Stimulated activated CD8-positive, alpha-beta memory T cell treated with anti-CD3 and anti-CD28 coated beads, Interleukin-12 subunit alpha, Interleukin-12 subunit beta, amount 100 ng/mL, for 1 hour (primary cell): ENCODE data around the gene RSAD2.
"Not testable (repeated sequence)": the region's sequence is repeated elsewhere in the genome, so short reads cannot be mapped to it uniquely, and the experiment has no call there.

Experiments
- DNase-seq: peaks from one replicate; pipeline ENCODE4 v3.0.0-alpha.2; 2020; ENCODE audit warnings: low read depth

Gene RSAD2

DNA sequence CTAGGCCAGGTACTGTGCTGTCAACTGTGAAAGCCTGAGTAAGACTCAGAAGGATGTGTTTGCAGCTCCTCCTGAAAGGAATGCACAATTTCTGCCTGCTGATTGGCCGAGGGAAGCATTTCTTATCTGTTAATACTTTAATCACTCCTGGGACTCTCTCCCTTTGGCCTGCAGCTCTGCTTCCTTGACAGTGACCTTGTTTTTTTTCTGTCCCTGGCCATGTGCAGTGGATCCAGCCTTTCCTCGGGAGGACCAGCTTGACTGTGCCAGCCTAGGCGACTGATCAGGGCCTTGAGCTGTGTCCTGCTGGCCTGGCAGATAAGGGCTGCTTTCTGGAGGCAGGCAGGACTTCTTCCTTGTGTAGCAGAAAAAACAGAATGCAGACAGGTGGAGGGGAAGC, 49.6 kb downstream of the RSAD2 start:
- no peak for DNase-seq

DNA sequence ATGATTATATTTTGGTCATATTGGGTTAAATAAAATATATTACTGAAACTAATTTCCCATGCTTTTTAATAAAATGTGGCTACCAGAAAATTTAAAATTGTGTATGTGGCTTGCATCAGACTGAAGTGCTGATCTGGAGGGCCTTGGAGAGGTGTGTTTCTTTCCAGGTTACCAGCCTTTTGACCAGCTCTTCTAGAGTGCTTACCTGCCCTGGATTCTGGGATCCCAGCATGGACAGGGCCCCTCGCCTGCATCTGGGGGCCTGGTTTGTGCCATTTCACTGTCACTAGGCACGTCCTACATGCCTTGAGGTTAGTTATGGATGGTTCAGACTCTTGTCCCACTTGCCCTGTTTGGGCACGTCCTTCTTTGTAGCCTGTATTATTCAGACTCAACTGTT, 50.2 kb downstream of the RSAD2 start:
- no peak for DNase-seq

GRCh38 chr2:6928452-6928851, 50.9 kb downstream of the RSAD2 start:
- no peak for DNase-seq

DNA sequence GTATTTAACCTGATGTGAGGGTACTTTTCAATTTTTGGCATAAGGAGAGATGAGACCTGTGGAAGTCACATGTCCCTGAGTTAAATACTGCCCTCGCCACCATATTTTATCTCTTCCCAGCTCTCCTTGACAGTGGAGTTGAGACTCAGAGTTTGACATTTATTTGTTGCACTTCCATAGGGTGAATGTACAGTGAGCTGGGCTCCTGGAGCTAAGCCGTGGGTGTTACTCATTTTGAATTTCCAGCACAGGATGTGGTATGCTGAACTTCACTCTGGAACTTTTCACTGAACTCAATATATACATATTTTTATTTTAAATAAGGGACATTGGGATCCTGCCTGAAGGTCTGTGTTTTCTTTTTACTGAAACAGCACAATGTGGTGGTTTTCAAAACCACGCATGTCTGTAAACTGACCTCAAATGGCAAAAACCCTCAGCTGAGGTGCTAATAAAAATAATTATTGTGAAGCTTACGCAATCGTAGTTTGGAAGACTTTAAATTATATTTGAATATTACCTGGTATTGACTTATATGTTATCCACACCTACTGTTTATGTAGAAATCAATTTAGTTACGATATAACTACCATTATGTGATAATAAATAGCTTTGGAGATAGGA, 51.7 kb downstream of the RSAD2 start:
- no peak for DNase-seq

- DNase-seq = no peak
These were observed 53.5 kb downstream of the RSAD2 start for GRCh38 chr2:6930923-6931647.

- DNase-seq = no peak
These were observed 54.2 kb downstream of the RSAD2 start for GRCh38 chr2:6931753-6932152.

DNA sequence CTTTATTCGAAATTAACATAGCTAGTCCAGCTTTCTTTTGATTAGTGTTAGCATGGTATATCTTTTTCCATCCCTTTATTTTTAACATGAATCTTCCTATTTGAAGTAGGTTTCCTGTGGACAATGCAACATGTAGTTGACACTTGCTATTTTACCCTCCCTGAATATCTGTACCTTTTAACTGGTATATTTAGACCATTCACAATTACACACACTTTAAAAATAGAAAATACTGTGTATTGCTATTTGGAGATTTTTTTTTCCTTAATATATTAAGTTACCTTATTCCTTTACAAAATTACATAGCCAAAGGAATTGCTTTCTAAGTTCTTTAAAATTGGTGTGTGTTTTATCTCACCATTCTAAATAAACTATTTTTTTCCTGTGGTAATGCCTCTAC, 54.6 kb downstream of the RSAD2 start:
- DNase-seq = no peak

DNA sequence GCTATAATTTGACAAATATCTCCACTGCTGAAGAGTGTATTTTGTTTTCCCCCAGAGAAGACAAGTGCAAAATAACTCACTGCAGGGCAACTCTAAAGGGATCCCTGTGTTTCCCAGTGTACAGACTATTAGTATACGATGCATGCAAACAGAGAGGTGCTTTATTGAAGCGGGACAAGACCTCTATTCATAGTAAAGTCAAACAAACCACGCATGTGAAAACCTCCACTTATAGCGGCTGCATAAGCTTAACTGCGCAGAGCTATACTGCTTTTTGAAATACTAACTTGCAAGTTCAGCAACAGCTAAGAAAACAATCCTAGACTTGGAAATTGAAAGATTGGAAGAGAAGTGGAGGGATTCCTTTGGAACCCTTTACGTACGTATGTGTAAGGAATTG, 55.3 kb downstream of the RSAD2 start:
- DNase-seq = no peak

DNA sequence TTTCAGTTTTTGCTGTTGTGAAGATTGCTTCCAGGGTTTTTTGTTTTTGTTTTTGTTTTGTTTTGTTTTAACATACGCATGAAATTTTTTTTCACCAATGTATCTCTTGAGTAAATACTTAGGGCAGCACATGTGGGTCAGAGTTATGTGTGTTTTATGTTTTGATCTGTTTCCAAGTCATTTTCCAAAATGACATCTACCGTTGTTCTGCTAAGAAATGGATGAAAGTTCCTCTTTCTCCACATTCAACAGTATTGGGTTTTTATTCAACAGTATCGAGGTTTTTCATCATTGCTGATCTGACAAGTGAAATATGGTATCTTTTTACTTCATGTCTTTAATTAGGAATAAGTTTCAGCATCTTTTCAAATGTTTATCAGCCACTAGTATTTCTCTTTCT, 56.3 kb downstream of the RSAD2 start:
- DNase-seq = no peak

GRCh38 chr2:6934345-6934744, 56.8 kb downstream of the RSAD2 start:
- DNase-seq = no peak

GRCh38 chr2:6934758-6935651, 57.4 kb downstream of the RSAD2 start:
- no peak for DNase-seq

- DNase-seq = not testable (repeated sequence)
These were observed 58.1 kb downstream of the RSAD2 start for GRCh38 chr2:6935652-6936020.

GRCh38 chr2:6937157-6937556, 59.6 kb downstream of the RSAD2 start:
- no peak for DNase-seq

GRCh38 chr2:6937582-6937981, 60.0 kb downstream of the RSAD2 start:
- no peak for DNase-seq

GRCh38 chr2:6939071-6939470, 61.5 kb downstream of the RSAD2 start:
- no peak for DNase-seq

- DNase-seq = no peak
These were observed 63.2 kb downstream of the RSAD2 start for GRCh38 chr2:6940820-6941219.

DNA sequence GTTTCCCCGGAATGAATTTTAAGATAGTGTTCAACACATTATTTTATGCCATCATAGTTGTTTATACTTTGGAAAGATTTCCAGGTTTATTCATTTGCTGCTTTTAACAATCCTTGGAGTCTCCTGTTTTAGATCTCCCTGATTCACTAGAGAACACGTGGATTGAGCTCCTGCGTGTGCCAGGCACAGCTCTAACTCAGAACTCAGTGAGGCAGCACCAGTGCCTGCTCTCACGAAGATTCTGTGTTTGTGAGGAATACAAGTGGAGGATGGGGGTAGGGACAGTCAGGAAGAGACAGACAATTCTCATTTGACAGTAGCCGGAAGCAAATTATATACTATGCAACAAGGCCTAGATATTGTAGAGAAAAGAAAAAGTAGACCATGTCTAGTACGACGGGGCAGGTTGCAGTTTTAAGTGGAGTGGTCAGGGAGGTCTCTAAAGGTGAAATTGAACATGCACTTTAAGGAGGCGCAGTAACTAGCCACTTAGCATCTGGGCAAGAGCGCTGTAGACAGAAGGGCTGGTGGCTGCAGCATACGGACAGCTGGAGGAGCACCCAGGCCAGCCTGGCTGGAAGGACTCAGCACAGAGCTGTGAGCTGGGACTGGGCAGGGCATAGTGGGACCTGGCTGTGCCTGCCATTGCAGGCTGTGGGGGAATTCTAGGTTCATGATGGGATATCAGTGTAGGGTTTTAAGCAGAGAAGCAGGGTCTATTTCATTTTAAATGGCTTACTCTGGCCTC, 63.9 kb downstream of the RSAD2 start:
- no peak for DNase-seq

DNA sequence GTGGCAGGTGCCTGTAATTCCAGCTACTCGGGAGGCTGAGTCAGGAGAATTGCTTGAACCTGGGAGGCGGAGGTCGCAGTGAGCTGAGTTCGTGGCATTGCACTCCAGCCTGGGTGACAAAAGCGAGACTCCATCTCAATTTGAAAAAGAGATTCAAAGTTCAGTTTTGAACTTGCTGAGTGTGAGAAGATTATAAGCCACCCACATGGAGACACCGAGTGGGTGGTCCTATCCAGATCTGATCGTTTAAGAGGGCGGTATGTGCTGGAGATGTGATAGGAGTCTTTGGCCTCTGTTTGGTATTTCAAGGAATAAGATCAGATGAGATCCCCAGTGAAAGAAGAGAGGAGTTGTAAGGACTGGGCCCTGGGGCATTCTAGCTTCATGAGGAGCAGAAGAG, 65.3 kb downstream of the RSAD2 start:
- DNase-seq = no peak

DNA sequence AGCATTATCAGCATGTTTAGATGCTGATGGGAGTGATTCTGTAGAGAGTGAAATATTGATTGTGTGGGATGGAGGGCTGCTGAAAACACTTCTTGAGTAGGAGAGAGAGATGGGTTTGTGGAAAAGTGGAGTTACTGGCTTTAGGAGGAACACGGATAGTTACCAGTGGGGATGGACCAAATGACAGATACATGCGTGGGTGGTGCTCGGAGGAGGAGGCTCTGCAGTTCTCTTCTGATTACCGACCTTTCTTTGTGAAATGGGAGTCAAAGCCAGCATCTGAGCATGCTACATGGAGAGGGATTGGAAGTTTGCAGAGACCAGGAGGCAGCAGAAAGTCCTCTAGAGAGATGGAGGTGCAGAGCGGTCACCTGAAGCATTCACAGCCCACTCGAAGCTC, 65.9 kb downstream of the RSAD2 start:
- DNase-seq = no peak

DNA sequence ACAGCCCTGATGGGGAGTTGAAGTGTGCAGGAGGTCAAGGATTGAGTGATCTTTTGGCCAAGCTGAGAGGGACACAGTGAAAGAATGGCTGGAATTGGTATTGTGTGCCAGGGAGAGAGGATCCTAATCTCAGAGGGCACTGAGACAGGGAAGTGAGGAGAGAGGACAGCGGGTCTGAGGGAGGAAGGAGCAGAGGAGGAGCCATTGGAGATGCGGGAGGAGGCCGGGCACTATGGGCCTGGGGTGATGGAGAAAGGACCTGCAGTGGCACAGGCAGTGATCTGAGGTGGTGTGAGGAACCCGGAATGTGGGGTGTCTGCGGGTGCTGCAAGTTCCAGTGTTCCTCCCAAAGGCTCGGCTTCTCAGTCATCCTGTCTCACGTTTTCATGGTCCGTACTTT, 66.4 kb downstream of the RSAD2 start:
- no peak for DNase-seq

DNA sequence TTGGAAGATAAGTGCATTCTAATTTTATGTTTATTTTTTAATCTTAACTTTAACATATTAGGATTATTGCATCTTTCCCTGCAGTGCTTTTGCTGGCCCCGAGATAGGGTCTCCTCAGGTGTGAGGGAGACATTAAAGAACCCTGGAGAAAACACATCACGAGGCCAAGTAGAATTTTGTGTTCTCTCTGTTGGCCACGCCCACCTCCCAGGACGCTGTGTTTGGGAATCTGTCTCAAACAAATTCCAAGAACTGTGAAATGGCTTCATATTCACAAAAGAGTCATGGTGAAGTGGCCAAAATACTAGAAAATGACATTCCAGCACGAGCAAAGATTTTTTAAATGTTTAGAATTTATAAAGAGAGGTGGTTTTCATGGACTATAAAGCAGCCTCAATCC, 67.0 kb downstream of the RSAD2 start:
- no peak for DNase-seq

DNA sequence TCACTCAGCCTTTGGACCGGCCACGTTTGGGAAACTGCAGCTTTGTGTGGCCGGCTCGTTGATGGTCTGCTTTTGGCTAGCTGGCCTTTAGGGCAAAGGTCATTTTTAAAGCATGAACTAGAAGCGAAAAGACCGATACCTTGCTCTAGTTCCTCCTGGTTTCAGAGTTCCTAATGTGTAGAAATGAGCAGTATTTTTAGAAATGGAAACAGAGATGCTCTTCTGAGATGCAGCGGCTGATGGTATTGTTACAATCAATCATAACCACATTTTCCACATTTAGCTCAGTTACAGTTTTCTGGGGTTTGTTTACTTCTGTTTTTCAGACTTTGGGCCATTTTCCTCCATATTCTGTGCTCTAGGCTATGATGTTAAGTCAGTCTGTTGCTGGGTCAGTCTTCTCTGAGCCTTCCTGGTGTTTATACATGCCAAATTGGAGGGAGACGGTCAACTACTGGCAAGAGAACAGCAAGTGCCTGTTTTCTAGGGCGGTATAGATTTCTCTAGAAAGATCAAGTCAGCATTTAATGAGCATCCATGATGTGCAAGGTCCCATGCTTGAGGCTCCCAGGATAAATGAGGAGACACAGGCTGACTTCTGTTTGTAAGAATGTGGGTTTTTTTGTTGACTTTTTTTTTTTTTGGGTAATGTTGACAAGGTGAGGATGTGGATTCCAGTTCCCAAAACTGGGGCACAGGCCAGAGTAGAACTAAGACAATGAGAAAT, 67.7 kb downstream of the RSAD2 start:
- DNase-seq = no peak
